SH-SY5Y (cell line): Measurements from ENCODE around the gene SNED1.

Source experiments
- GATA2 ChIP-seq: IDR thresholded peaks from 2 replicates; pipeline ENCODE4 v1.6.1; 2011; ENCODE audit warnings: mild to moderate bottlenecking, low read depth, low read length
- GATA3 ChIP-seq: IDR thresholded peaks from 2 replicates; pipeline ENCODE4 v1.6.1; 2011; ENCODE audit warnings: low read depth, mild to moderate bottlenecking, low read length, moderate library complexity

DNA sequence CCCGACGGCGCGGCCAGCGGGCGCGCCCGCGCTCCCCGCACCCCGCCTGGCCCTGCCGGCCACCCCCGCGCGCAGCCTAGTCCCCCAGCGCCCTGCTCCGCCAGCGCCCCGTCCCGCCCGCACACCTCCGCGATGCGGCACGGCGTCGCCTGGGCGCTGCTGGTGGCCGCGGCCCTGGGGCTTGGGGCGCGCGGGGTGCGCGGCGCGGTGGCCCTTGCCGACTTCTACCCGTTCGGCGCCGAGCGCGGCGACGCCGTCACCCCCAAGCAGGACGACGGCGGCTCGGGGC, 232 bp downstream of the SNED1 start:
- TF ChIP-seq GATA2, result no peak
- TF ChIP-seq GATA3, result no peak
